ENCODE data around the gene SPDEF.

- TF ChIP-seq CTCF (optimal IDR thresholded peaks at IDR 0.05 in 1 of 3, IDR thresholded peaks at IDR 0.05 in 1 of 3, conservative IDR thresholded peaks at IDR 0.05 in 1 of 3; ENCODE audit: extremely low read depth in 1 of 3, insufficient read depth in 2 of 3, low read length in 3 of 3) (no peak), EZH2 (IDR thresholded peaks at IDR 0.05; ENCODE audit: low read length) (no peak)
These were observed 25.3 kb downstream of the SPDEF start for GRCh38 chr6:34530753-34531365.
